HCT116 (cell line): Measurements from ENCODE around the gene SNUPN. TPM values are rescaled to one million over a fixed set of nuclear protein-coding genes. Genes with fewer than 3 reads are reported as not detected.

Experiments
- ATAC-seq: fragments of 200-7000 bp; cut with Tn5 transposase; 2 replicates; pipeline ENCODE4 v1.9.1; 2020; ENCODE audit warnings: mild to moderate bottlenecking, moderate library complexity
- BruUV-seq: library from RNA; stranded (reverse); fragments of 400-500 nt; replicated peaks from 2 replicates; lab custom pipeline; 2021; lab: Mats Ljungman, UMichigan
- CTCF ChIA-PET: fragments of 300-600 bp; sonication (Branson Sonifier 250); formaldehyde crosslinking; loops from one replicate; lab custom pipeline; 2021; ENCODE audit warnings: antibody characterized with exemption; lab: Charles Lee
- POLR2A ChIA-PET: fragments of 300-600, 350-600 bp; sonication (Branson Sonifier 250); formaldehyde crosslinking; loops from one replicate; lab custom pipeline; 2021; ENCODE audit warnings: antibody characterized with exemption; lab: Charles Lee
- RAD21 ChIA-PET, 2 experiments: fragments of 300-600 bp; sonication (Branson Sonifier 250); formaldehyde crosslinking; loops; one replicate each; lab custom pipeline; 2023; ENCODE audit warnings: low total read pairs in 2 of 2; ENCODE audit not compliant: uncharacterized antibody in 2 of 2, unreplicated experiment in 2 of 2, low non-redundant PET in 1 of 2; lab: Charles Lee
- DNase-seq: peaks from one replicate; pipeline ENCODE4 v3.0.0-alpha.2; 2010; ENCODE audit warnings: low read depth, low spot score
- H2AFZ ChIP-seq: fragments of 200-600 bp; shearing (Covaris generic), sonication (generic); 2 replicates; pipeline ENCODE4 v1.6.1; 2017; ENCODE audit warnings: low read depth, mixed run types, mixed read lengths, antibody characterized with exemption, low read length; ENCODE audit not compliant: poor library complexity, severe bottlenecking
- H3K27ac ChIP-seq: 2 replicates; pipeline ENCODE4 v1.5.1; 2012; ENCODE audit warnings: low read depth, low read length
- H3K27me3 ChIP-seq: fragments of 200-600 bp; sonication (generic); 2 replicates; pipeline ENCODE4 v1.6.1; 2016; ENCODE audit warnings: mixed run types, low read length, mixed read lengths; ENCODE audit not compliant: insufficient read depth
- H3K36me3 ChIP-seq, 2 experiments: fragments of 200-500 bp in 1 of 2; fragments of 200-600 bp in 1 of 2; sonication (Bioruptor generic) in 1 of 2; sonication (generic) in 1 of 2; 2 replicates each; pipeline versions ENCODE4 v1.5.1 to v1.6.1; 2014 to 2016; ENCODE audit warnings: low read length in 2 of 2, inconsistent platforms in 1 of 2, mixed read lengths in 1 of 2, mixed run types in 1 of 2; ENCODE audit not compliant: insufficient read depth in 2 of 2, control insufficient read depth in 1 of 2
- H3K4me1 ChIP-seq, 2 experiments: fragments of 200-600 bp in 1 of 2; sonication (generic) in 1 of 2; 2 replicates each; pipeline versions ENCODE4 v1.5.1 to v1.6.1; 2012 to 2017; ENCODE audit warnings: low read length in 2 of 2, inconsistent platforms in 1 of 2, mild to moderate bottlenecking in 1 of 2, mixed read lengths in 1 of 2, mixed run types in 1 of 2, moderate library complexity in 1 of 2; ENCODE audit not compliant: insufficient read depth in 2 of 2, control insufficient read depth in 1 of 2
- H3K4me2 ChIP-seq: fragments of 200-600 bp; sonication (generic); 2 replicates; pipeline ENCODE4 v1.6.1; 2017; ENCODE audit warnings: mixed run types, low read length, mixed read lengths
- H3K4me3 ChIP-seq, 2 experiments: fragments of 200-600 bp in 1 of 2; sonication (generic) in 1 of 2; replicated peaks in 1 of 2; 2 replicates each; pipeline ENCODE4 v1.5.1; 2011 to 2016; ENCODE audit warnings: low read length in 2 of 2, control low read depth in 1 of 2, low read depth in 1 of 2, mild to moderate bottlenecking in 1 of 2, mixed read lengths in 1 of 2, mixed run types in 1 of 2
- H3K79me2 ChIP-seq: fragments of 200-600 bp; sonication (generic); 2 replicates; pipeline ENCODE4 v1.6.1; 2017; ENCODE audit warnings: mild to moderate bottlenecking, mixed run types, low read length, moderate library complexity, mixed read lengths; ENCODE audit not compliant: insufficient read depth
- H3K9ac ChIP-seq: fragments of 200-600 bp; sonication (generic); 2 replicates; pipeline ENCODE4 v1.6.1; 2016; ENCODE audit warnings: low read length, mixed read lengths
- H3K9me2 ChIP-seq: fragments of 200-600 bp; sonication (generic), shearing (Covaris generic); 2 replicates; pipeline ENCODE4 v1.6.1; 2017; ENCODE audit warnings: mixed run types, mild to moderate bottlenecking, moderate library complexity; ENCODE audit not compliant: insufficient read depth
- H3K9me3 ChIP-seq, 2 experiments: fragments of 200-500 bp in 1 of 2; fragments of 200-600 bp in 1 of 2; sonication (Bioruptor generic) in 1 of 2; sonication (generic) in 1 of 2; 2 replicates each; pipeline ENCODE4 v1.6.1; 2014 to 2017; ENCODE audit warnings: low read length in 2 of 2, mixed read lengths in 2 of 2, inconsistent platforms in 1 of 2, low read depth in 1 of 2, mild to moderate bottlenecking in 1 of 2, mixed run types in 1 of 2, moderate library complexity in 1 of 2; ENCODE audit not compliant: control insufficient read depth in 1 of 2, insufficient read depth in 1 of 2
- H4K20me1 ChIP-seq: fragments of 200-600 bp; sonication (generic), shearing (Covaris generic); 2 replicates; pipeline ENCODE4 v1.6.1; 2017; ENCODE audit warnings: mixed run types, mild to moderate bottlenecking, moderate library complexity; ENCODE audit not compliant: insufficient read depth
- CBX3 ChIP-seq: IDR thresholded peaks from 2 replicates; pipeline ENCODE4 v1.6.1; 2012; ENCODE audit warnings: low read depth
- EGR1 ChIP-seq: IDR thresholded peaks from 2 replicates; pipeline ENCODE4 v1.6.1; 2012; ENCODE audit warnings: low read depth
- ELF1 ChIP-seq: IDR thresholded peaks from 2 replicates; pipeline ENCODE4 v1.6.1; 2012; ENCODE audit warnings: low read depth, borderline replicate concordance
- EZH2 ChIP-seq: fragments of 200-600 bp; sonication (generic); IDR thresholded peaks from 2 replicates; pipeline ENCODE4 v1.6.1; 2017; ENCODE audit warnings: antibody characterized with exemption, mixed run types
- EZH2phosphoT487 ChIP-seq: fragments of 200-600 bp; IDR thresholded peaks from 2 replicates; pipeline ENCODE4 v1.6.1; 2018; ENCODE audit warnings: antibody characterized with exemption, borderline replicate concordance
- POLR2AphosphoS5 ChIP-seq: IDR thresholded peaks from 2 replicates; pipeline ENCODE4 v1.6.1; 2011; ENCODE audit warnings: mild to moderate bottlenecking, low read depth, low read length, moderate library complexity
- SP1 ChIP-seq: IDR thresholded peaks from 2 replicates; pipeline ENCODE4 v1.6.1; 2012; ENCODE audit warnings: low read depth
- TCF7L2 ChIP-seq: IDR thresholded peaks from 2 replicates; pipeline ENCODE4 v1.7.0; 2011; ENCODE audit warnings: borderline replicate concordance, inconsistent platforms; ENCODE audit not compliant: insufficient read depth, insufficient read length; ENCODE audit errors: extremely low read depth
- YY1 ChIP-seq: IDR thresholded peaks from 2 replicates; pipeline ENCODE4 v1.6.1; 2011; ENCODE audit warnings: low read length, low read depth, moderate library complexity, mild to moderate bottlenecking; ENCODE audit not compliant: insufficient replicate concordance; ENCODE audit errors: extremely low read depth
- ZFX ChIP-seq: fragments of 450-650 bp; IDR thresholded peaks from 2 replicates; pipeline ENCODE4 v1.6.1; 2017
- ZNF274 ChIP-seq: fragments of 200-500 bp; sonication (Bioruptor generic); IDR thresholded peaks from 2 replicates; pipeline ENCODE4 v1.6.1; 2014; ENCODE audit warnings: mild to moderate bottlenecking, low read depth, low read length, inconsistent platforms
- intact Hi-C: fragments of 100-400 bp; cut with micrococcal nuclease; formaldehyde crosslinking; loops from 2 replicates; pipeline ENCODE4 v1.10.0; 2022
- total RNA-seq: library from RNA; stranded (reverse); gene quantifications from one replicate; pipeline ENCODE4 v1.2.1, GENCODE V29; 2021; ENCODE audit not compliant: unreplicated experiment
- TF ChIP-seq, protein P1 (sequence below), 3 experiments: fragments of 200-600 bp in 1 of 3; sonication (generic) in 1 of 3; IDR thresholded peaks in 2 of 3; conservative IDR thresholded peaks in 1 of 3; 2 replicates each; pipeline ENCODE4 v1.5.1; 2012 to 2017; ENCODE audit warnings: low read depth in 2 of 3, low read length in 2 of 3, antibody characterized with exemption in 1 of 3, borderline replicate concordance in 1 of 3, control low read depth in 1 of 3, mild to moderate bottlenecking in 1 of 3, mixed read lengths in 1 of 3, mixed run types in 1 of 3, moderate library complexity in 1 of 3; ENCODE audit not compliant: insufficient read depth in 1 of 3
- TF ChIP-seq, protein P2 (sequence below): IDR thresholded peaks from 2 replicates; pipeline ENCODE4 v1.6.1; 2011; ENCODE audit warnings: mild to moderate bottlenecking, low read length, moderate library complexity; ENCODE audit not compliant: insufficient replicate concordance; ENCODE audit errors: extremely low read depth
- TF ChIP-seq, protein P3 (sequence below): IDR thresholded peaks from 2 replicates; pipeline ENCODE4 v1.6.1; 2012; ENCODE audit warnings: low read depth
- TF ChIP-seq, protein P4 (sequence below): IDR thresholded peaks from 2 replicates; pipeline ENCODE4 v1.6.1; 2012

Gene SNUPN
- total RNA-seq, 1 experiment from 2014 or later, result 29.8 TPM

DNA sequence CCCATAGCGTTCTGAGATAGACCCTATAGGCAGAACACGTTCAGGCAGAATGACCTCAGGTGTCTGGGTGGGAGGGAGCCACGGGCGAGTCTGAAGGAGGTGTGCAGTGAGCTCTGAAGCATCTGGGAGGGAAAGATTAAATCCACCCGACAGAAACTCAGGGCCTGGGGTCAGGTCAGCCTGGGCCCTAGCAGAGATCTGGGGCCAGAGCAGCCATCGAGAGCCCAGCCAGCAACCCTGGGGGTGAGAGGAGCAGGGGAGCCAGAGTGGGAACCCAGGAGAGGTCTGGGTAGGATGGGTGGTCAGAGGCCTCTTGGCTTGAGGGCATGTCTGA lies 44.3 kb upstream of the SNUPN start (continued):
- TF ChIP-seq, protein P1, sequence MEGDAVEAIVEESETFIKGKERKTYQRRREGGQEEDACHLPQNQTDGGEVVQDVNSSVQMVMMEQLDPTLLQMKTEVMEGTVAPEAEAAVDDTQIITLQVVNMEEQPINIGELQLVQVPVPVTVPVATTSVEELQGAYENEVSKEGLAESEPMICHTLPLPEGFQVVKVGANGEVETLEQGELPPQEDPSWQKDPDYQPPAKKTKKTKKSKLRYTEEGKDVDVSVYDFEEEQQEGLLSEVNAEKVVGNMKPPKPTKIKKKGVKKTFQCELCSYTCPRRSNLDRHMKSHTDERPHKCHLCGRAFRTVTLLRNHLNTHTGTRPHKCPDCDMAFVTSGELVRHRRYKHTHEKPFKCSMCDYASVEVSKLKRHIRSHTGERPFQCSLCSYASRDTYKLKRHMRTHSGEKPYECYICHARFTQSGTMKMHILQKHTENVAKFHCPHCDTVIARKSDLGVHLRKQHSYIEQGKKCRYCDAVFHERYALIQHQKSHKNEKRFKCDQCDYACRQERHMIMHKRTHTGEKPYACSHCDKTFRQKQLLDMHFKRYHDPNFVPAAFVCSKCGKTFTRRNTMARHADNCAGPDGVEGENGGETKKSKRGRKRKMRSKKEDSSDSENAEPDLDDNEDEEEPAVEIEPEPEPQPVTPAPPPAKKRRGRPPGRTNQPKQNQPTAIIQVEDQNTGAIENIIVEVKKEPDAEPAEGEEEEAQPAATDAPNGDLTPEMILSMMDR (IDR thresholded peaks at IDR 0.05 in 2 of 3, conservative IDR thresholded peaks at IDR 0.05 in 1 of 3; ENCODE audit: borderline replicate concordance in 1 of 3, insufficient read depth in 1 of 3, low read depth in 2 of 3, low read length in 2 of 3), result no peak
- TF ChIP-seq TCF7L2 (no peak), POLR2AphosphoS5 (no peak), EGR1 (no peak)

DNA sequence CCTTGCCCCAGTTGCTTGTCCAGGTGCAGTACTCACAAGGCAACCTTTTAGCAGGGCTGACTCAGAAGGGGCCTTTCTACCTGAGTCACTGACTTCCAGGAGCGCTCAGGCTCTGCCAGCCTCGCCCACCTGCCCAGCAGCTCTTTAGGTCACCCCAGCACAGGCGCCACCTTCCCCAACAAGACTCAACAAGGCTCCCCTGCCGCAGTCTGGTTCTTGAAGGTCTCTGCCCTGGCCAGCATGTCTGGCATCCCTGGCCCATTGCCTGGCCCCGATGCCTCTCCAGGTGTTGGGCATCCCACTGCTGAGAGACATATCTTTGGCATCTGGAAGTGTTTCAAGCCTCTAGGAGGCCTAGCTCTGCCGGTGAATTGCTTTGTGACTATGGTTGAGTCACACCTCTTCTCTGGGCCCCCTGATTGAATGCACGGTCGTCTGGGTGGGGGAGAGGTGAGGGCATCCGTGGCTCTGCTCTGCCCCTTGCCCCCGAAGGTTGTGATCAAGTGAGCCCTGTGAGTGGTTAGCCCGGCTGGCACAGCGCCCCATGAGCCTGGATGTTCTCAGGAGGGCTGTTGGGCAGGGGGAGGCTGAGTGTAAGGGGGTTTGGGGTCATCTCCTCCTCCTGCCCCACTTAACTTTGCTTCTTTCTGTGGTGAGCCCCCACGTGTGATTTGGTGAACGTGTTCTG lies 43.8 kb upstream of the SNUPN start:
- Histone ChIP-seq H2AFZ (no peak overlapping the region), H3K4me1 (peaks cover 62 to 96% of the 10 kb centered on the region in 2 experiments)
- CTCF ChIA-PET, result interaction anchor here (1.0 to 2.0 kb wide), 6 partner anchors 9 to 302 kb away, joined by 3 to 5 read pairs (median 4); partner anchors contain the start of gene SNX33
- TF ChIP-seq ELF1 (no peak), ZNF274 (no peak), YY1 (no peak), TCF7L2 (peak; percentile 61), EZH2phosphoT487 (no peak), SP1 (no peak), CBX3 (no peak), ZFX (peak; percentile 49; the same call in 1 of the 2 replicates), EZH2 (no peak)
- TF ChIP-seq, protein P2, sequence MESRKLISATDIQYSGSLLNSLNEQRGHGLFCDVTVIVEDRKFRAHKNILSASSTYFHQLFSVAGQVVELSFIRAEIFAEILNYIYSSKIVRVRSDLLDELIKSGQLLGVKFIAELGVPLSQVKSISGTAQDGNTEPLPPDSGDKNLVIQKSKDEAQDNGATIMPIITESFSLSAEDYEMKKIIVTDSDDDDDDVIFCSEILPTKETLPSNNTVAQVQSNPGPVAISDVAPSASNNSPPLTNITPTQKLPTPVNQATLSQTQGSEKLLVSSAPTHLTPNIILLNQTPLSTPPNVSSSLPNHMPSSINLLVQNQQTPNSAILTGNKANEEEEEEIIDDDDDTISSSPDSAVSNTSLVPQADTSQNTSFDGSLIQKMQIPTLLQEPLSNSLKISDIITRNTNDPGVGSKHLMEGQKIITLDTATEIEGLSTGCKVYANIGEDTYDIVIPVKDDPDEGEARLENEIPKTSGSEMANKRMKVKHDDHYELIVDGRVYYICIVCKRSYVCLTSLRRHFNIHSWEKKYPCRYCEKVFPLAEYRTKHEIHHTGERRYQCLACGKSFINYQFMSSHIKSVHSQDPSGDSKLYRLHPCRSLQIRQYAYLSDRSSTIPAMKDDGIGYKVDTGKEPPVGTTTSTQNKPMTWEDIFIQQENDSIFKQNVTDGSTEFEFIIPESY, result peak; percentile 3
- TF ChIP-seq, protein P3, sequence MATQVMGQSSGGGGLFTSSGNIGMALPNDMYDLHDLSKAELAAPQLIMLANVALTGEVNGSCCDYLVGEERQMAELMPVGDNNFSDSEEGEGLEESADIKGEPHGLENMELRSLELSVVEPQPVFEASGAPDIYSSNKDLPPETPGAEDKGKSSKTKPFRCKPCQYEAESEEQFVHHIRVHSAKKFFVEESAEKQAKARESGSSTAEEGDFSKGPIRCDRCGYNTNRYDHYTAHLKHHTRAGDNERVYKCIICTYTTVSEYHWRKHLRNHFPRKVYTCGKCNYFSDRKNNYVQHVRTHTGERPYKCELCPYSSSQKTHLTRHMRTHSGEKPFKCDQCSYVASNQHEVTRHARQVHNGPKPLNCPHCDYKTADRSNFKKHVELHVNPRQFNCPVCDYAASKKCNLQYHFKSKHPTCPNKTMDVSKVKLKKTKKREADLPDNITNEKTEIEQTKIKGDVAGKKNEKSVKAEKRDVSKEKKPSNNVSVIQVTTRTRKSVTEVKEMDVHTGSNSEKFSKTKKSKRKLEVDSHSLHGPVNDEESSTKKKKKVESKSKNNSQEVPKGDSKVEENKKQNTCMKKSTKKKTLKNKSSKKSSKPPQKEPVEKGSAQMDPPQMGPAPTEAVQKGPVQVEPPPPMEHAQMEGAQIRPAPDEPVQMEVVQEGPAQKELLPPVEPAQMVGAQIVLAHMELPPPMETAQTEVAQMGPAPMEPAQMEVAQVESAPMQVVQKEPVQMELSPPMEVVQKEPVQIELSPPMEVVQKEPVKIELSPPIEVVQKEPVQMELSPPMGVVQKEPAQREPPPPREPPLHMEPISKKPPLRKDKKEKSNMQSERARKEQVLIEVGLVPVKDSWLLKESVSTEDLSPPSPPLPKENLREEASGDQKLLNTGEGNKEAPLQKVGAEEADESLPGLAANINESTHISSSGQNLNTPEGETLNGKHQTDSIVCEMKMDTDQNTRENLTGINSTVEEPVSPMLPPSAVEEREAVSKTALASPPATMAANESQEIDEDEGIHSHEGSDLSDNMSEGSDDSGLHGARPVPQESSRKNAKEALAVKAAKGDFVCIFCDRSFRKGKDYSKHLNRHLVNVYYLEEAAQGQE, result no peak
- TF ChIP-seq, protein P4, sequence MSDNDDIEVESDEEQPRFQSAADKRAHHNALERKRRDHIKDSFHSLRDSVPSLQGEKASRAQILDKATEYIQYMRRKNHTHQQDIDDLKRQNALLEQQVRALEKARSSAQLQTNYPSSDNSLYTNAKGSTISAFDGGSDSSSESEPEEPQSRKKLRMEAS, result no peak

More for the DNA sequence above, 43.8 kb upstream of the SNUPN start:
- Histone ChIP-seq H3K27ac (peak overlapping the region; percentile 94), H3K79me2 (no peaks in the 10 kb centered on the region), H3K9me3 (no peaks in the 10 kb centered on the region), H3K4me2 (peak overlapping the region; percentile 86), H3K27me3 (no peaks in the 10 kb centered on the region), H4K20me1 (no peaks in the 10 kb centered on the region), H3K9me2 (no peaks in the 10 kb centered on the region), H3K9ac (peak overlapping the region; percentile 77), H3K4me3 (peak overlapping the region in 1 of 2 experiments; percentile 44; a peak in 2 of 4 replicates), H3K36me3 (no peaks in the 10 kb centered on the region)
- no TSS peak for BruUV-seq
- DNase-seq (peak; percentile 86), ATAC-seq (peak; percentile 75)
- intact Hi-C loops, result loop anchor here (5.0 kb wide), 2 partner anchors 42 to 302 kb away; partner anchors contain the start of genes MAN2C1 and SNUPN
- RAD21 ChIA-PET, result interaction anchor here (0.8 to 1.2 kb wide), 3 partner anchors 22 to 44 kb away, joined by 3 to 5 read pairs (median 4); partner anchors contain the start of genes SNX33 (in 2 of the 2) and SNUPN (in 1 of the 2)
- POLR2A ChIA-PET, result interaction anchor here (1.3 to 1.5 kb wide), 3 partner anchors 22 to 301 kb away, joined by 4 to 10 read pairs (median 7); partner anchors contain the start of genes IMP3, MAN2C1 and SNX33
